ENCODE measurements around the gene DRAP1.

DRAP1 gene

DNA sequence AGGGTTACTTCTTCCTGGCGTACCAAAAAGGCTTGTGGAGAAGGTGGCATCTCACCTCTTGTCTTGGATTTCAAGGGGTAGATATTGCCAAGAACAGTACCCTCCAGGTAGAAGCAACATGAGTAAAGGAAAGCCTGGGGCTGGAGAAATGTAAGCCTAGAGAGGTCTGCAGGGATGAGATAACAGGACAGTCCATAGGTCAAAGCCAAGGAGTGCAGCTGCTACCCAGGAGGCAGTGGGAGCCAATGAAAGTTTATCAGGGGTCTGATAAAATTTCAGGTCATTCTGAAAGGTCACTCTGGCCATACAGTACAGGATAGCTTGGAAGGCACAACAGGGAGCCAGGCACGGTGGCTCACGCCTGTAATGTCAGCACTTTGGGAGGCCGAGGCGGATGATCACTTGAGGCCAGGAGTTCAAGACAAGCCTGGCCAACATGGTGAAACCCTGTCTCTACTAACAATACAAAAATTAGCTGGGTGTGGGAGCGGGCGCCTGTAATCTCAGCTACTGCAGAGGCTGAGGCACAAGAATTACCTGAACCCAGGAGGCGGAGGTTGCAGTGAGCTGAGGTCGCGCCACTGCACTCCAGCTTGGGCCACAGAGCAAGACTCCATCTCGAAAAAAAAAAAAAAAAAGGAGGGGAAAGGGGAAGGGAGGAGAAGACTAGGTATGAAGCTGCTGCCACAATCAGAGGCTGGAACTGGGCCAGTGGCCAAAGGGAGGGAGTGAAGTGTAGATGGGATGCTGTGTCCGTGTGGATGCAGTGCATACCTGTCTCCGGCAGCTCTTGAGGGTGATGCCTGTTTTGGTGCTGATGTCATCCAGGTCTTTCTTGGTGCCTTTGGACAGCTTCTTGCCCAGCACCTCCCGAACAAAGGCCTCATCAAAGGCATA is 32.2 kb upstream of the DRAP1 start:
- no peak for DNase-seq

DNA sequence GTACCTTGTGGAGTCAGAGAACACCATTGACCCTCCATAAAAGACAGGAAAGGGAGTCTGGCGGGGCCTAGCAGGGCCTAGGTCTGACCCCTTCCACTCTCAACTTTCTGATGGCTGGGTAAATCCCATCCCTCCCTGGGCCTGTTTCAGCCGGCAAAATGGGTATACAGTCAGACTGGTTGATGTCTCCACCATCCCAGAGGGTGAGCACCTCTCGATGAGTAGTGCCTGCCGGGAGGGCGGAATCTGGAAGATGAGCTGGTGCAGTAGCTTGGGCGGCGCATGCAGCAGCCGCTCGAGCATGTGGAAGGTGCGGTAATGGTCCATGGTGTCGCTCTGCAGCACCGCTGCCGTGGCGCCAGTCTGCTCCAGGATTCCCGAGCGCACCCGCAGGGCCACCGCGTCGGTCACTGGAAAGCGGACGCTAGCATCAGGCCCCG is 31.5 kb upstream of the DRAP1 start:
- DNase-seq = no peak

- peak; percentile 94 for DNase-seq
Measured at GRCh38 chr11:65888163-65888814, 30.9 kb upstream of the DRAP1 start, which contains the start of gene FIBP. Gene FIBP, minus strand, starts transcription at chr11:65888471. Its CDS starts 53 bp downstream, at chr11:65888418.

DNA sequence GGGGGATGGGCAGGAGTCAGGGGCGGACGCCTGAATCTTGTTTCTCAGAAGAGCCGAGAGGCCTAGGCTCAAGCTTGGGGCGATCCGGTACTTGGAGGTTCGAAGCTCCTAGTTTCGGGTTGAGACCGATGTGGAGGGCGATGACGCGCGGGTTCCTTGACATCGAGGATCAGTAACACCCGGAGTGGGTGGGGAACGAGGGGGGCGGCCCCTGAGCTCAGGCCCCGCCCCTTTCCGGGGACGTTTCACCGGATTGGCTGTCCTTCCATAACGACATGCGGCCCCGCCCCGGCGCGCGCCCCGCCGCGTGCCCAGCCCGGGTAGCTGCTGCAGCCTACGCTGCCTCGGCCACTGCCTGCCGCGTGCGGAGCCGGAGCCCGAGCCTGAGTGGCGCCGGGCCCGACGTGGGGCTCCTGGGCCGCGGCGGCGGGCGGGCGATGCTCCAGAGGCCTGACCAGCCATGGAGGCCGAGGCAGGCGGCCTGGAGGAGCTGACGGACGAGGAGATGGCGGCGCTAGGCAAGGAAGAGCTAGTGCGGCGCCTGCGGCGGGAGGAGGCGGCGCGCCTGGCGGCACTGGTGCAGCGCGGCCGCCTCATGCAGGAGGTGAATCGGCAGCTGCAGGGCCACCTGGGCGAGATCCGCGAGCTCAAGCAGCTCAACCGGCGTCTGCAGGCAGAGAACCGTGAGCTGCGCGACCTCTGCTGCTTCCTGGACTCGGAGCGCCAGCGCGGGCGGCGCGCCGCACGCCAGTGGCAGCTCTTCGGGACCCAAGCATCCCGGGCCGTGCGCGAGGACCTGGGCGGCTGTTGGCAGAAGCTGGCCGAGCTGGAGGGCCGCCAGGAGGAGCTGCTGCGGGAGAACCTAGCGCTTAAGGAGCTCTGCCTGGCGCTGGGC is 28.7 kb upstream of the DRAP1 start, which contains the start of gene CCDC85B:
CCDC85B (plus strand) TSS at position 350 of the 895 bp plus-strand sequence; CDS start at position 461, 111 bp downstream.
- DNase-seq = peak; percentile 99

DNA sequence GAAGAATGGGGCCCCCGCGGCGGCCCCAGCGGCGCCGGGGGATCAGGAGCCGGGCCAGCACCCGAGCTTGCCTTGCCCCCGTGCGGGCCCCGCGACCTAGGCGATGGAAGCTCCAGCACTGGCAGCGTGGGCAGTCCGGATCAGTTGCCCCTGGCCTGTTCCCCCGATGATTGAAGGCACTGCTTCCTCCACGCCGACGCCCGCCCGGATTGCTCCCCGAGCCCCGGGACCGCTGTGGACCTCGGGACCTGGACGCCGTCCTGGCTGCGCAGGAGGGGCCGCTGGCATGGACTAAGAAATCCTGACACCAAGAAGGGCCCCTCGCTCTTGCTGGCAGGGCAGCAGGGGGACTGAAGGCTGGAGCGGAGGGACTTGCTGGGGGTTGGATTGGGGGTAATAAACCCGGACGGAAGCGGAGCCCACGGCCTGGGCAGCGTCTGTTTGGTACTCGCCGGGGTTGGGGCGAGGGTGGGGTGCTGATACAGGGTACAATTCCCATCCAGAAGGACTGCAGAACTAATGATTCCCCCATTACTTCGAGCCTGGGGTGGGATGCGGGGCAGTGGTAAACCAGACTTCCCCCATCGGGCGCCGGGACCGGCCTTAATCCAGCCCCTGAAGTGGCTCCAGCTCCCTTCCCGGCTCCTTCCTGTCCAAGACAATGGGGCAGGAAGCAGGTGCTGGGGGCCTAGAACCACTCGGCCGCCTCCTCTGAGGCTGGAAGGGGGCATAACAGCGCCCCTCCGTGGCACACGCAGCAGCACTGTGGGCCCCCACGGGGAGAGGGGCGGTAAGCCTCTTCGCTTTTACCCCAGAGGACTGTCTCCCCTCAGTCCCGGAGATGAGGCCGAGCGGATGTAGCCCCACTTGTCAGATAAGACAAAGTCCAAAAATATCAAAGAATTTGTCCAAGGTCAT is 27.7 kb upstream of the DRAP1 start:
- DNase-seq = peak; percentile 47

DNA sequence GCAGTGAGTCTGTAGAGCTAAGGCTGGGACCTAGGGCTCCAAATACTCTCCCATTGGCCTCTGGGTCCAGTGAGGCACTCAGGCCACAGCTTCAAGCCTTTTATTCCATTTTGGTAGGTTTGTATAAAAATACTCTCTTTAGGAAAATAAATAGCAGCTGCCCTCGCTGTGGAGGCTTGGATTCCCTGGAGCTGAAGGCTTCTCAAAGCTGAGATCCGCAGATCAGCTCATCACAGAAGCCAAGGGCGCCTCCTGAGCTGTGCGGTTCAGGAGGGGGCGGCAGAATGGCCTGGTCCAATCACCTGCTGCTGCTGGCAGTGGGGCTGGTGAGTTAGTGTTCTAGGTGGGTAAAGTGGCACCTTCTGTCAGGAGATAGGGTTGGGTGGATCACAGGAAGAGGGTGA is 27.1 kb upstream of the DRAP1 start:
- DNase-seq = peak; percentile 41

DNA sequence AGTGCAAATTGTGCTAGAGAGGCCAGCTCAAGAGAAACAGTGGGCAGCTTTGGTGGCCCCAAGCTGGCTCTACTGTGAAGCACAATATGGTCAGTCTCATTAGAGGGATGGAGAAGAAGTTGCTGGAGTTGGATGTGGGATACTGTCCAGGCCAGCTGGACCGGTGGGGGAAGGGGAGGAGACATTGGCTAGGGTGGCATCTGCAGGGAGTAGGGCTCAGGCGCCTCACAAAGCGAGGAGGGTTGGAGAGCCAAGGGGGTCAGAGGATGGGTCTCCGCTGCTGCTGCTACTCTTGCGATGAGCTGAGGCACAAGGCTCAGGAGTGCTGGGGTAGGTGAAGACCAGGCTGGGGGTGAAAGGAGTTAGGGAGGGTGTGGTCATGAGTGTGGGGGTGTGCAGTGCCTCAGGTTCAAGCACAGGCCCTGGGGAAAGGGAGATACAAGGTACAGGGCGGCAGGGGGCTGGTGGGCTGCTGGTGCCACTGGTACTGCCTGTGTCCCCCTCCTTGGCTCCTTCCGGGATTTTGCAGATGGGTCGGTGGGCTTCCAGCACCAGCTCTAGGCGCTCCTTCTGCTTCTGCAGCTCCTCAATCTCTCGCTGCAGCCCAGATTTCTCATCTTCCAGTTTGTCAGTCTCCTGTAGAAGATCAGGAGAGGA is 26.4 kb upstream of the DRAP1 start:
- DNase-seq = no peak

DNA sequence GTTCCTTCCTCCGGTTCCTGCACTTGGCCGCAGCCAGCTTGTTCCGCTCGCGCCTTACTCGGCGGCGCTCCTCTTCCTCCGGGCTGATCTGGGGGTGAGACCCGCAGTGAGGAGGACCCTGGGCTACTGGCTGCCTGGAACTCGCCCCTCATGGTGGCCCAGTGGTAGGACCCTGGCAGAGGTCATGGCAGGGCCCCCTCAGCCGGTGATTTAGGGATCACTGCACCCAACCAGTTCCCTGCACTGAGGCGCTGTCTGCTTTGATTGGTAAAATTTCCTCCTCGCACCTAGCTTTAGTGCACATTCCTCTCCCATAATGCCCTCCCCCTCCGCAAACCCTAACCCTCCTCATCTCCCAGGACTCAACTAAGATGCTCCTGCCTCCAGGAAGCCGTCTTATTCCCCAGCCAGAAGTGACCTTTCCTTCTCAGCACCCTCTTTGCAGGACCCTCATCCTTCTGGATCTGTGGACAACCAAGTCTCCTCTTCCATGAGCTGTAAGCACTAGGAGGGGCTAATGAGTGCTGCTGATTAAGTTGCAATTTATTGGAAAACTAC is 25.1 kb upstream of the DRAP1 start:
- DNase-seq = no peak

DNA sequence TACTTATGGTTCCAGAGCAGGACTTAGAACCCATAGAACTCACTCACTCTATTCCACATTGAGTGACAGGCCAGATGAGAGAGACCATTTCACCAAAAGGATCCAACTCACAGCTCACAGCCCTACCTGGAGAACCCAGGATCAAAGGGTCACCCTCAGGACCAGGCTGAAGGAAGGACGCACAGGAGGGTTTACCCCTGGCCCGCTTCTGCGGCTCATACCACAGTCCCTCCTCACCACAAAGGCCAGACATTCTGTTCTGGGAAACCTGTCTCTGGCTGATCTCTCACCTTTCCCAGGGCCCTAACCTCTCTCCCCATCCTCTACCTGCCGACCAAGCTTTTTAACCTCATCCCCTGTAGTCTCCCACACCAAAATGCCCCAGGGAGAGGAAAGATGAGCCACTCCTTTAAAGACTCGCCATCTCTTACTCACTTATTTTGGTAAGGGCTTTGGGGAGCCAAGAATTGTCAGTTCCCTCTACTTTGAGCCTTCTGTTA is 23.7 kb upstream of the DRAP1 start:
- DNase-seq = no peak

DNA sequence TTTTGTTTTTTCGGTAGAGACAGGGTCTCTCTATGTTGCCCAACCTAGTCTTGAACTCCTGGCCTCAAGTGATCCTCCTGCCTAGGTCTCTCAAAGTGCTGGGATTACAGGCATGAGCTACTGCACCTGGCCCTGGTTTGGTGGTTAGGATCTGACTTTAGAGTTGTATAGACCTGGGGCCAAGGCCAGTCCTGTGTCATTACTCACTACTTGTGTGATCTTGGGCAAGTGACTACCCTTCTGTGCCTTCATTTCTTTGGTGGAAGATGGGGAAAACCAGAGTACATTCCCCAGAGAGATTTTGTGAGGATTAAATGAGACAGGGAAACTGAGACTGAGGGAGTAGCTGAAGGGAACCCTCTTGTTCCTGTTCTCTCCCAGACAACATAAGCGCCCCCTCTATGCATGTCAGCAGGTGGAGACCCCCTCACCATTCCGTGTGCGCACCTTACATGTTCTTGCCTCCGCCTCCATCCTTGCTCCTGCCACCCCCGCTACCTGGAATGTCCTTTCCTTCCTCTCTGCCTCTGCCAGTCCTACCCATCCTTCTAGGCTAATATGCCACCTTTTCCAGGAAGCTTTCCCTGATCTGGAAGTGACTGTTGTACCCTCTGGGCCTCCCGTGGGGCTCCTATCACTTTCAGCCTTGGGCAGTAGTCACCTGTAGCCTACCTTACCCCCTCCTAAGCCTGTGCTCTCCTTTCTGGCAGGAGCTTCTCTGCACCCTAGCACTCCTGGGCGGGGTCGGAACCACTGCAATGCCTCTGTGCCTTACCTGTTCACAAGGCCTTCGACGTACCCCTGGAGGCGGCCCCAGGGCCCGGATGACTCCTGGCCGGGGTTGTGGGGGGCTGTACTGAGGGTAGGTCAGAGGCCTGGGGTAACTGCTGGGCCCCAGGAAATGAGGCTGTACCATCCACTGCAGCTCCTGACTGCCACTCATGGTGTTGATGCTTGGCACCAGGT is 22.9 kb upstream of the DRAP1 start:
- no peak for DNase-seq

DNA sequence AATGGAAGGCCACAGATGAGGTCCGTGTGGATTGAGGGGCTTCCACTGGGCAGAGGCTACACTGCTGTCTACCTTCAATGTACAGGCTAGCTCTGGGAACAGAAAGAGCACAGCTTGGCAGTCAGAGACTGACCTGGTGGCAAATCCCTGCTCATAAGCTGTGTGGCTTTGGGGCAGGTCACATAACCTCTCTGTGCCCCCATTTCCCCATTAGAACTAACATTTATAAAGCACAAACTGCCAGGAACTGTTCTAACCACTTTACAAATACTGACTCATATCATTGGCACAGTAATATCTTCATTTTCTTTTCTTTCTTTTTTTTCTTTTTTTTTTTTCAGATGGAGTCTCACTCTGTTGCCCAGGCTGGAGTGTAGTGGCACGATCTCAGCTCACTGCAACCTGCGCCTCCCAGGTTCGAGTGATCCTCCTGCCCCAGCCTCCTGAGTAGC is 22.2 kb upstream of the DRAP1 start:
- DNase-seq = no peak

- DNase-seq = no peak
Measured at GRCh38 chr11:65898656-65899355, 20.4 kb upstream of the DRAP1 start.

GRCh38 chr11:65899356-65900124 is 19.7 kb upstream of the DRAP1 start:
- DNase-seq = peak; percentile 82

GRCh38 chr11:65900125-65900898 is 18.9 kb upstream of the DRAP1 start, which contains the start of gene FOSL1:
Gene FOSL1, minus strand, starts transcription at chr11:65900388. Its CDS starts 49 bp downstream, at chr11:65900339.
- DNase-seq = peak; percentile 94

GRCh38 chr11:65900899-65901180 is 18.4 kb upstream of the DRAP1 start:
- DNase-seq = no peak

- DNase-seq = no peak
Measured at GRCh38 chr11:65903068-65903481, 16.2 kb upstream of the DRAP1 start.

DNA sequence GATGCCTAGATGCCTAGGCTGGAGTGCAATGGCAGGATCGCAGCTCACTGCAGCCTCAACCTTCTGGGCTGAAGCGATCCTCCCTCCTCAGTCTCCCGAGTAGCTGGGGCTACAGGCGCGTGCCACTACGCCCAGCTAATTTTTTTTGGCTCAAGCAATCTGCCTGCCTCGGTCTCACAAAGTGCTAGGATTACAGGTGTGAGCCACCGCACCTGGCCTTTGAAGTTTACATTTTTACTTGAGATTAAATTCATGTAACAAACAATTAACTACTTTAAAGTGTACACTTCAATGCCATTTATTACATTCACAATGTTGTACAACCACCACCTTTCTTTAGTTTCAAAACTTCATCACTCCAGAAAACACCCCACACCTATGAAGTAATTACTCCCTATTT is 15.5 kb upstream of the DRAP1 start:
- DNase-seq = no peak

Measured in activated CD8-positive, alpha-beta memory T cell treated with anti-CD3 and anti-CD28 coated beads, Interleukin-2, amount 50 U/mL, for 4 hours (primary cell).